ENCODE measurements around the gene NAV2.

Gene NAV2

DNA sequence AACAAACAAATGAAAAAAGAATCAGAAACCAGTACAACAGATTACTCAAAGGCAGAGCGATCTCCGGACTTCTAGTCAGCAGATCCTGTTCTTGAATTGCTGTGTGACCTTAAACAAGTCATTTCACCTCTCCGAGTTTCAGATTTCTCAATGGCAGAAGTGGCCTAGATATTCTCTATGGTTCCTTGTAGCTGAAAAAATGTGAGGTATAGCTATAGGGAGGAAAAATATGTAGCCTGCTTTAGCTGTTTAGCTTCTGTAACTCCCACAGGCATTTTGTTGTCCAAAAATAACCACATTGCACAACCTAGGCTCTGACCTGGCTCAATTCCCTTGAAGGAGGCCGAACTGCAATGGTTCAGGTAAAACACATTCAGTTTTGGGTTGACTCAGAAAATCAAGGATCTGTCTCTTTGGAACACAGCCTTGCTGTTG, 347.0 kb downstream of the NAV2 start:
- no peaks in the 10 kb centered on the region for H3K4me1 Mint-ChIP-seq
- H3K36me3 Mint-ChIP-seq: no peaks in the 10 kb centered on the region
- no peak for ATAC-seq (ENCODE audit: low read depth)
- no peak for DNase-seq (ENCODE audit: low spot score in 2 of 2)
- H3K4me3 Mint-ChIP-seq: no peak overlapping the region
- H3K9me3 Mint-ChIP-seq: no peaks in the 10 kb centered on the region
- no peak overlapping the region for H3K27ac Mint-ChIP-seq
- peaks cover 7% of the 10 kb centered on the region for H3K27me3 Mint-ChIP-seq

DNA sequence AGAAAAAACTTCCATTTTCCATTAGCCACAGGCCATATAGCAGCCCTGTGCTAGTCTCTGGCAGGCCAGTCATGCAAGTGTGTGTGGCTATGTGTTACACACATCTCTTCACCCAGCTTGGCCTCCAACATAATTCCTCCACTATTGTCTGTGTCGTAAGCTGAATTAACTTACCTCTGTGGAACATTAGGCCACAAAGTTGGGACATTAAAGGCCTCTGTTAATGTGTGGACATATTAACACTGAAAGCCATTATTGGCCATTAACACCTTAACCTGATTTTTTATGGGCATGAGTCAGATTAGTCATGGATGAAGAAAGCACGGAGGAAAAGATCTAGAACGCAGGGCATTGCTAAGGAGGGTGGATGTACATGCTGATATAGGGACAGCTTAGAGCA, 347.5 kb downstream of the NAV2 start:
- Mint-ChIP-seq H3K27me3 (peaks cover 7% of the 10 kb centered on the region), H3K36me3 (no peaks in the 10 kb centered on the region), H3K4me1 (no peaks in the 10 kb centered on the region), H3K9me3 (no peaks in the 10 kb centered on the region), H3K27ac (no peak overlapping the region), H3K4me3 (no peak overlapping the region)
- DNase-seq (ENCODE audit: low spot score in 2 of 2) (no peak), ATAC-seq (ENCODE audit: low read depth) (no peak)

DNA sequence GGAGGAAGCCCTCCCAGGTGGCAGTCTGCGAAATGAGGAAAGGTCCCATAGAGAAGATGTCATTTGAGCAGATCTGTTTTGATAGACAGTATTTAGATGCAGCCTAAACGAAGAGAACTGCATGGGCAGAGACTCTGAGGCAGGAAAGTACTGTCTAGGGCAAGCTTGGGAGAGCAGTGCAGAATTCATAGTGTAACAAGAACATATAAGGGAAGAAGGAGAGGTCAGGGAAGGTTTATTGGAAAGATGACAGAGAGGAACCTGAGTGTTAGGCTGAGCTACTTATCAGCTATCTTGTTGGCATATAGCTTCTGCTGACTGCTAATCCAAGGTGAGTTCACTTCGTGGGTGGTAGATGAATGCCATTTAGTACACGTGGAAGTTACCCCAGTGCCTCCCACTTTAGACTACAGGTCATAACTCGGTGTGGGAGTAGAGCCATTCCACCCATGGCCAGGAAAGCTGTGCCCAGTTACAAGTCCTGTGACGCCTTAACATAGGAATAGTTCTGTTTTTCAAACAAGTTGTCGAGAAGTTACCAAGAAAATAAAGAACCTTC, 348.1 kb downstream of the NAV2 start:
- Mint-ChIP-seq H3K4me1 (no peaks in the 10 kb centered on the region), H3K36me3 (no peaks in the 10 kb centered on the region), H3K4me3 (no peak overlapping the region), H3K9me3 (no peaks in the 10 kb centered on the region), H3K27ac (no peak overlapping the region), H3K27me3 (peaks cover 7% of the 10 kb centered on the region)
- DNase-seq (ENCODE audit: low spot score in 2 of 2): no peak
- ATAC-seq (ENCODE audit: low read depth): no peak

DNA sequence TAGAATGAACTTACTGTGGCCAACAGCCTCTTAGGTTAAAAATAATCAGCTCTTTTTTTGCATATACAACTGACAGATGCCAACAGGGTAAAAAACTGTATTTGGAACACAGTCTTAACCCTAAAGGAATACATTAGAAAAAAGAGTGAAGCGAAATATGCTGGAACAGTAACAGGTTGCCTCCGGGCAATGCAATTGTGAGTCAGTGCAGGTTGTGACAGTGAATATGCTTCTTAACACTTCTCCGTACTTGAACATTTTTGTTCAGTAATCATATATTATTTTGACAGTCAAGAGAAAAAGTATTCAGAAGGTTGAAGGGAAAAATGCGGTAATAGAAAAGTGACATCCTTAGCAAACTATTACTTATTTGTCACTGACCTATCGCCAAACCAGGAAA, 349.1 kb downstream of the NAV2 start:
- Mint-ChIP-seq H3K36me3 (no peaks in the 10 kb centered on the region), H3K27ac (no peak overlapping the region), H3K9me3 (no peaks in the 10 kb centered on the region), H3K4me3 (no peak overlapping the region), H3K4me1 (no peaks in the 10 kb centered on the region), H3K27me3 (peaks cover 8% of the 10 kb centered on the region)
- no peak for ATAC-seq (ENCODE audit: low read depth)
- DNase-seq (ENCODE audit: low spot score in 2 of 2): no peak

DNA sequence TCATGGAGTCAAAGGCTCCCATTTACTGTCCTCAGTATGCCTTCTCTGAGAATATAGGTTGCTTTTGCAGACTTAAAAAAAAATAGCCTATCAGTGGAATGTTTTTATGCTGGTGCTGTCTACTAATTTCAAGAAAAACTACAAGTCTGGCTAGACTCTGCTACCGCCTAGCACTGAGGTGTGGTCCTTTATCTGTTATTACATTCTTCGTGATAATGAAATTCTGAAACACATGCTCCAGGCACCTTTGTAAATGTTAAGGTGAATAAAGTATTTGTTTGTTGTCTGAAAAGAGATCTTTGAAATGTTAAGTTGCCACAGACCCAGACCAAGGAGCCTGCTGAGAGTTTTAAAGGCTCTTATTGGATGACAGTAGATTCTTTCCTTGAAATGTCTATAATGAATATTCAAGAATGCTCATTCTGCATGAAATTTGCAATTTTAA, 352.3 kb downstream of the NAV2 start:
- no peak overlapping the region for H3K4me3 Mint-ChIP-seq

DNA sequence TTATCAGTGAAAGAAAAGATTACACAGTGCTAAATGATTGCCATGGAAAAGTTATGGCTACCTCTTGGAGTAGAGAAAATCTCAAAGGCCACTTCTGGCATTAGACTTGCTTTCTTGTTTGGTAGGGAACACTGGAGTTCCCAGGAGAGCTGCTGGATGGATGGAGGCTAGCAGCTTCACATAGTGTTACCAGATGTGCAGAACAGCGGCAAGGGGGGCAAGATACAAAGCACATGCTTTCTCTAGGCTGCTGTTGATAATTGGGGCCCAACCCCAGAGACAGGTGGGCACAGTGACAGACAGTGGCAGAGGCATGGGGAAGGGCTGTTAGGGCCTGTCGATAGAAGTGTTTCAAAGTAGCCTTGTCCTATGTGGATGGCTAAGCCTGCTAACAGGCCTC, 352.8 kb downstream of the NAV2 start:
- Mint-ChIP-seq H3K9me3 (no peaks in the 10 kb centered on the region), H3K27me3 (peaks cover 4% of the 10 kb centered on the region), H3K4me1 (no peaks in the 10 kb centered on the region), H3K4me3 (no peak overlapping the region), H3K36me3 (no peaks in the 10 kb centered on the region), H3K27ac (no peak overlapping the region)
- DNase-seq (ENCODE audit: low spot score in 2 of 2): no peak
- no peak for ATAC-seq (ENCODE audit: low read depth)

More for the DNA sequence above, 352.3 kb downstream of the NAV2 start:
- peaks cover 6% of the 10 kb centered on the region for H3K27me3 Mint-ChIP-seq
- no peaks in the 10 kb centered on the region for H3K9me3 Mint-ChIP-seq
- no peaks in the 10 kb centered on the region for H3K4me1 Mint-ChIP-seq
- no peak for DNase-seq (ENCODE audit: low spot score in 2 of 2)
- H3K36me3 Mint-ChIP-seq: no peaks in the 10 kb centered on the region
- no peak overlapping the region for H3K27ac Mint-ChIP-seq
- no peak for ATAC-seq (ENCODE audit: low read depth)

DNA sequence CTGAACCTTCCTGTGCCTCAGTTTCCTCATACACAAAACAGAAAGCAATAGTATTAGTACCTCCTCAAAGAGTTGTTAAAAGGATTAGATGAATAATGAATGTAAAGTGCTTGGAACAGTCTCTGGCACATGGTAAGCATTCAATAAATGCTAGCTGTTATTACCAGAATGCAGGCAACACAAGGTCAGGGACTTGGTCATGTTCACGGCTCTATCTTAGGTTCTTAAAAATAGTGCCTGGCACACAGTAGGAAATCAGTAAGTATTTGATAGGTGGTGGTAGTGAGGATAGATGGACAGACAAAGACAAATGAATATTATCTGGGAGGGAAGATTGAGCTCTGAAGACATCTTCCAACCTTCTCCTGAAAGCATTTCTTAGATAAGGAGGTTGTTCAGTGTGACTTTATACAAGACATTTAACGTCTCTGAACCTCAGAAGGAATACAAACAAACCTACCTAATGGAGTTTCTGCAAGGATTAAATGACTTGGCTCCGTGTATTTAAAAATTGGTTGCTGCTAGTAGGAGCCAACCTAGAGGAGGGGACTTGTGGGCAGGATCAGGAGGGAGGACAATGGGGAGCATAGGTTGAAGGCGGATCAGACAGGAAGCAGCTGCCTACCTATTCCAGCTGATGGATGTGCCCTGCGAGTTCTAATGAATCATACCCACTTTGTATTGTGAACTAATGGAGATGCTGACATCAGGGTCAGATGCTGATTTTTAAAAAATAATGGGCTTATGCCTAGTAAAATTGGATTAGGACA, 353.6 kb downstream of the NAV2 start:
- H3K9me3 Mint-ChIP-seq: no peaks in the 10 kb centered on the region
- no peak overlapping the region for H3K27ac Mint-ChIP-seq
- DNase-seq (ENCODE audit: low spot score in 2 of 2) (no peak), ATAC-seq (ENCODE audit: low read depth) (no peak)
- no peaks in the 10 kb centered on the region for H3K36me3 Mint-ChIP-seq
- no peak overlapping the region for H3K4me3 Mint-ChIP-seq
- no peaks in the 10 kb centered on the region for H3K4me1 Mint-ChIP-seq
- H3K27me3 Mint-ChIP-seq: peaks cover 2% of the 10 kb centered on the region

DNA sequence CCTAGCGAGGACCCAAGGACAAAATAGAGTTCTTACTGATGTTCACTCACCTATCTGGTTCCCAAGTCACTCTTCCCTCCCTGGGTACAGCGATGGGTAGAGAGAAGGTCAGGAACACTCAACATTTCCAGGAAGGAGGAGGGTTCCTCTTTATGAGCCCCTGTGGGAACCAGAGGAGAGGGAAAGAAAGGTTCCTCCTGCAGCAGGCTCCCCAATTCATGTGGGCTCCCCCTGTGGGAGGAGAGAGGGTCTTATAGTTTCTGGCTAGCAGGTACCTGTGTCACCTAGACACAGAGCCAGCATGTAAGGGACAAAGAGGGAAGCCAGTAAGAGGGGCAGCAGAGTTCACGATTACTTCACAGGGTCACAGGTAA, 354.1 kb downstream of the NAV2 start:
- H3K9me3 Mint-ChIP-seq: no peaks in the 10 kb centered on the region
- H3K27me3 Mint-ChIP-seq: peaks cover 2% of the 10 kb centered on the region
- DNase-seq (ENCODE audit: low spot score in 2 of 2) (no peak), ATAC-seq (ENCODE audit: low read depth) (no peak)
- H3K4me1 Mint-ChIP-seq: no peaks in the 10 kb centered on the region
- H3K27ac Mint-ChIP-seq: no peak overlapping the region
- no peak overlapping the region for H3K4me3 Mint-ChIP-seq
- H3K36me3 Mint-ChIP-seq: no peaks in the 10 kb centered on the region

DNA sequence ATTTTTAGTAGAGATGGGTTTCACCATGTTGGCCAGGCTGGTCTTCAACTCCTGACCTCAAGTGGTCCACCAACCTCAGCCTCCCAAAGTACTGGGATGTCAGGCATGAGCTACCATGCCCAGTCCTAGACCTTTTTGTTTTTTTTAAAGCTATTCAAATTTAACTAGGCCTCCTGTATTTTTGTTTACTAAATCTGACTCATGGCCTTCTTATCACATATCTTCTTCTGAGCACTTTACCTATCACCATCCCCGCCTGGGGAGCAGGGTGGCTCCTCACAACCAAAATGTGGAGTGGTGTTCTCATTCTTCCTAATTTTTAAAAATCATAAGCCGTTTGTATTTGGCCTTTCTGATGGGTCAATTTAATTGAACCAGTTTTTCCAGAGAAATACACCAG, 355.0 kb downstream of the NAV2 start:
- no peak overlapping the region for H3K4me3 Mint-ChIP-seq
- no peak for DNase-seq (ENCODE audit: low spot score in 2 of 2)
- no peaks in the 10 kb centered on the region for H3K36me3 Mint-ChIP-seq
- peaks cover 2% of the 10 kb centered on the region for H3K9me3 Mint-ChIP-seq
- no peak for ATAC-seq (ENCODE audit: low read depth)
- peaks cover 2% of the 10 kb centered on the region for H3K27me3 Mint-ChIP-seq
- H3K27ac Mint-ChIP-seq: no peak overlapping the region
- H3K4me1 Mint-ChIP-seq: no peaks in the 10 kb centered on the region

DNA sequence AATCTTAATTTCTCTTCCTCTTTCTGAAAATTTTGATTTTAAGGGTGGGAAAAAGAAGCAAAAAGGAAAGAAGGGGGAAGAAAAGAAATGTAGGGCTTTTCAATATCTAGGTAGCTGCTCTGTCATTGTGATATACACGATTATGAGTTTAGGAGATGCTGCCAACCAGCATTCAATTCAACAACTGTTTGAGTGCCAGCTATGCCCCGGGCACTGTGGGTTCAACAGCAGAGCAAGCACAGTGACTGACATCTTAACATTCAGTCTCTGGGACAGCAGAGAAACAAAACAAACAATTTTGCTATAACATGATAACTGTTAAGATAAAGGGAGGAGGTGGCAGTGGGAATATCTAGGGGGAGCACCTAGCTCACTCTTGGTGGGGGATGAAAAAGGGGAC, 356.1 kb downstream of the NAV2 start:
- ATAC-seq (ENCODE audit: low read depth) (no peak), DNase-seq (ENCODE audit: low spot score in 2 of 2) (no peak)
- Mint-ChIP-seq H3K4me3 (no peak overlapping the region), H3K9me3 (peaks cover 2% of the 10 kb centered on the region), H3K27ac (no peak overlapping the region), H3K36me3 (no peaks in the 10 kb centered on the region), H3K27me3 (peaks cover 2% of the 10 kb centered on the region), H3K4me1 (no peaks in the 10 kb centered on the region)

DNA sequence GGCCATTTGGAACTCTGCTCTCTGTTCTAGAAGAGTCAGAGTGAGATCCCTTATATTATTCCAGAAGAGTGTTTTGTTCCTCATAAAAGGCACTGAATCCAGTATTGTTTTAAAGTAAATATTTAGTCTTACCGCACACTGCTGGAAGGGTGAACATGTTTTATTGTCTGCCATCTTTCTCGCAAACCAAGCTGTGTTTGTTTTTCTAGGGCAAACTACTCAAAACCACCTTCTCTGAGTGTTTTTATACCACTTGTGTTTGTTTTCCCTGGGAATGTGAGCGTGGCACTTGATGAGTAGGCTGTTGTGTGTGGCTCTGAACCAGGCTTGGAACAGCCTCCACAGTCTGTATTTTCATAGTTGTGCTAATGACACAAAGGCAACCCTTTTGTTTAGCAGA, 357.8 kb downstream of the NAV2 start:
- Mint-ChIP-seq H3K36me3 (peaks cover 2% of the 10 kb centered on the region), H3K27me3 (peaks cover 4% of the 10 kb centered on the region), H3K4me1 (no peaks in the 10 kb centered on the region), H3K27ac (no peak overlapping the region), H3K9me3 (peaks cover 2% of the 10 kb centered on the region), H3K4me3 (no peak overlapping the region)
- no peak for DNase-seq (ENCODE audit: low spot score in 2 of 2)
- no peak for ATAC-seq (ENCODE audit: low read depth)

DNA sequence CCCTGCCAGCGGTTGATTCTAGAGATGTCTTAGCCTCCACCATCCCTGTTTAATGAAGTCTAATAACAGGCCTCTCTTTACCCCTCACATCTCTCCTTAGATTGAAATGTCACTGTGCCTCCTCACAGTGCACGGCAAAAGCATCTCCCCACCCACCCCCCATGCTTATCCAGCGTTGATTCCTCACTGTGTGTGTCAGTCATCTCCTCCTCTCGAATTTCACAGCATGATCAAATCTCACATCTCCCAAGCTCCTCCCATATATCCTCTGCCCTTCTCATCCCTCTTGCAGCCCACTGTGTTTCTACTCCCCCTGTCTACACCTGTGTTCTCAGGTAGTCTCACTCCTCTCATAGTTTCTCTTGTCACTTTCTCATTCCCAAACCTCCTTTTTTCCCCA, 363.0 kb downstream of the NAV2 start:
- H3K27ac Mint-ChIP-seq: no peak overlapping the region
- no peak for DNase-seq (ENCODE audit: low spot score in 2 of 2)
- peaks cover 8% of the 10 kb centered on the region for H3K27me3 Mint-ChIP-seq
- peaks cover 2% of the 10 kb centered on the region for H3K9me3 Mint-ChIP-seq
- ATAC-seq (ENCODE audit: low read depth): no peak
- H3K4me1 Mint-ChIP-seq: peaks cover 19% of the 10 kb centered on the region
- no peak overlapping the region for H3K4me3 Mint-ChIP-seq
- H3K36me3 Mint-ChIP-seq: peaks cover 6% of the 10 kb centered on the region

DNA sequence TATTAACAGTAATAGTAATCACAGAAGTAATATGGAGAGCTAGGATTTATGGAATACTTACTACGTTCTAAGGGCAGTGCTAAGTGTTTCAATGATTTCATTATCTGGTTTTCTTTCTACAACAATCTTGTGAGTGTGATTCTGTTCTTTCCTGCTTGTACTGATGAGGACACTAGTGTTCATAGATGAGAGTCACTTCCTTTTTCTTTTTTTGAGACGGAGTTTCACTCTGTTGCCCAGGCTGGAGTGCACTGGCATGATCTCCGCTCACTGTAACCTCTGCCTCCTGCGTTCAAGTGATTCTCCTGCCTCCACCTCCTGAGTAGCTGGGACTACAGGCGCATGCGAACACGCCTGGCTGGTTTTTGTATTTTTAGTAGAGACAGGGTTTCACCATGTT, 366.2 kb downstream of the NAV2 start:
- H3K4me1 Mint-ChIP-seq: peaks cover 32% of the 10 kb centered on the region
- peaks cover 11% of the 10 kb centered on the region for H3K27me3 Mint-ChIP-seq
- ATAC-seq (ENCODE audit: low read depth) (peak; percentile 59), DNase-seq (ENCODE audit: low spot score in 2 of 2) (no peak)
- H3K27ac Mint-ChIP-seq: no peak overlapping the region
- H3K36me3 Mint-ChIP-seq: peaks cover 5% of the 10 kb centered on the region
- H3K4me3 Mint-ChIP-seq: peak overlapping the region; percentile 33
- peaks cover 2% of the 10 kb centered on the region for H3K9me3 Mint-ChIP-seq

DNA sequence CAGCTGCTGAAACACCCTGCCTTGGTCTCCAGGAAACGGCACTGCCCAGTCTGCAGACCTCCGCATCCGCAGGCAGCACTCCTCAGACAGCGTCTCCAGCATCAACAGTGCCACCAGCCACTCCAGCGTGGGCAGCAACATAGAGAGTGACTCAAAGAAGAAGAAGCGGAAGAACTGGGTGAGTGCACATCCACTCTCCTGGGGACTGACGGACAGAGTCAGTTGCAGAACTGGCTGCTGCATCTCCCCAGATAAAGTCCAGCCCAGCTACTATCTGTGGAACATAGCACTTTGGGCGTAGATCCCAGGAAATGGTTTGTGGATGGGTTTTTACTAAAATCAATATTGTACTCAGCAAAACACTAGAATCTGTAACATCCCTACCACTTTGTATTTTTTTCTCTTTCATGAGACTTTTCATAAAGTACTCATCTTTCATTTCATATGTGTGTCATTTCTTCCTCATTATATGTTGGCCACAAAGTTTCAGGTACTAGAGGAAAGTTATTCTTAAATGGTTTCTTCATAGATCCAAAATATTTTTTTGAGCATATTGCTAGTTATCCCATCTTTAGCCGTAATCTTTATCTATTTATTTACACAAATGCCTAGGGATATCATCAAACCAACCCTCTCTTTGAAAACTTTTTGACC, 367.5 kb downstream of the NAV2 start:
- H3K27ac Mint-ChIP-seq: peak overlapping the region; percentile 74
- H3K9me3 Mint-ChIP-seq: peaks cover 2% of the 10 kb centered on the region
- peaks cover 8% of the 10 kb centered on the region for H3K27me3 Mint-ChIP-seq
- peaks cover 38% of the 10 kb centered on the region for H3K4me1 Mint-ChIP-seq
- peak; percentile 11 to 19 for DNase-seq (ENCODE audit: low spot score in 2 of 2)
- H3K36me3 Mint-ChIP-seq: peaks cover 4% of the 10 kb centered on the region
- ATAC-seq (ENCODE audit: low read depth): peak; percentile 92
- H3K4me3 Mint-ChIP-seq: peak overlapping the region; percentile 77

Measured in memory B cell (primary cell).